Measurements from ENCODE around the gene ACTC1.

ACTC1 gene

DNA sequence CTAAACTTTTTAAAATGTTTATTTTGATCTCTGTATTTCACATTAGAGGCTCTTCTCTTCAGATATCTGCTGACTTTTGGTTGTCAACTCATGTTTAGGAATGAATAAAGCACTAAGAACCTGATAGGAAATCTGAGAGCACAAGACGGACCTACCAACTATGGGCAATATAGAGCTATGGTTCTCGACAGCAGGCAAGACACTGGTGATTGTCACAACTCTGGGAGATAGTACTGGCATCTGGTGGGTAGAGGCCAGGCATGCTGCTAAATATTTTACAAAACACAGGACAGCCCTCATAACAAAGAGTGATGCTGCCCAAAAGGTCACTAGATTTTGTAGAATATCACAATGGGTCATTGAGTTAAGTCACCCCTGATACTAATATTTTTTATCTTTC is 23.0 kb downstream of the ACTC1 start:
- Histone ChIP-seq H3K27ac (ENCODE audit: low read length) (no peak overlapping the region), H3K27me3 (ENCODE audit: low read depth, low read length) (peaks cover 39% of the 10 kb centered on the region; the same call in 1 of the 2 replicates), H4K20me1 (ENCODE audit: insufficient read depth, low read length) (no peaks in the 10 kb centered on the region), H3K4me2 (ENCODE audit: low read length) (no peak overlapping the region), H3K79me2 (ENCODE audit: low read length) (no peaks in the 10 kb centered on the region), H3K9me3 (ENCODE audit: insufficient read depth, low read length) (no peaks in the 10 kb centered on the region), H3K4me1 (ENCODE audit: low read length) (no peaks in the 10 kb centered on the region), H2AFZ (ENCODE audit: low read depth, low read length) (no peak overlapping the region), H3K4me3 (ENCODE audit: low read length) (no peak overlapping the region), H3K9ac (ENCODE audit: low read length) (no peak overlapping the region), H3K36me3 (replicated peaks; ENCODE audit: low read depth, low read length) (no peaks in the 10 kb centered on the region)
- TF ChIP-seq EZH2phosphoT487 (IDR thresholded peaks at IDR 0.05; ENCODE audit: low read depth): no peak
- TF ChIP-seq, protein P1, sequence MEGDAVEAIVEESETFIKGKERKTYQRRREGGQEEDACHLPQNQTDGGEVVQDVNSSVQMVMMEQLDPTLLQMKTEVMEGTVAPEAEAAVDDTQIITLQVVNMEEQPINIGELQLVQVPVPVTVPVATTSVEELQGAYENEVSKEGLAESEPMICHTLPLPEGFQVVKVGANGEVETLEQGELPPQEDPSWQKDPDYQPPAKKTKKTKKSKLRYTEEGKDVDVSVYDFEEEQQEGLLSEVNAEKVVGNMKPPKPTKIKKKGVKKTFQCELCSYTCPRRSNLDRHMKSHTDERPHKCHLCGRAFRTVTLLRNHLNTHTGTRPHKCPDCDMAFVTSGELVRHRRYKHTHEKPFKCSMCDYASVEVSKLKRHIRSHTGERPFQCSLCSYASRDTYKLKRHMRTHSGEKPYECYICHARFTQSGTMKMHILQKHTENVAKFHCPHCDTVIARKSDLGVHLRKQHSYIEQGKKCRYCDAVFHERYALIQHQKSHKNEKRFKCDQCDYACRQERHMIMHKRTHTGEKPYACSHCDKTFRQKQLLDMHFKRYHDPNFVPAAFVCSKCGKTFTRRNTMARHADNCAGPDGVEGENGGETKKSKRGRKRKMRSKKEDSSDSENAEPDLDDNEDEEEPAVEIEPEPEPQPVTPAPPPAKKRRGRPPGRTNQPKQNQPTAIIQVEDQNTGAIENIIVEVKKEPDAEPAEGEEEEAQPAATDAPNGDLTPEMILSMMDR (IDR thresholded peaks at IDR 0.05; ENCODE audit: low read depth, low read length): no peak

DNA sequence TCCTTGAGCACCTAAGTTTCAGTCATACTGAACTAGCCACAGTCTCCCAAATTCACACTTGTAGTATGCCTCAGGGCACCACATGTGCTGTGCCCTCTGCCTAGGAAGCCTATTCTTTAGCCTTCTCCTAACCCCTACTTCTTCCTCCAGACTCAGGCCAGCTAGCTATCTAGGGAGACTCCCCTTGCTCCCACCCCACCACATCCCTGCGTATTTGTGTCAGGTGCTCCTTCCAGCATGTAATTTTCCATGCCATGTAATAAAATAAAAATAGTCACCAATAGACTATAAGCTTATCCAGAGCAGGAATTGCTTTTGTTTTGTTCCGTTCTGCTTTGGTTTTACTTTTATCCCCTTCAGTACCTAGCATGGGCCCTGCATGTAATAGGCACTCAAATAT is 25.6 kb downstream of the ACTC1 start:
- Histone ChIP-seq H4K20me1 (ENCODE audit: insufficient read depth, low read length) (no peaks in the 10 kb centered on the region), H3K4me3 (ENCODE audit: low read length) (no peak overlapping the region), H3K79me2 (ENCODE audit: low read length) (no peaks in the 10 kb centered on the region), H3K27ac (ENCODE audit: low read length) (no peak overlapping the region), H3K9ac (ENCODE audit: low read length) (no peak overlapping the region), H3K4me1 (ENCODE audit: low read length) (no peaks in the 10 kb centered on the region), H3K9me3 (ENCODE audit: insufficient read depth, low read length) (no peaks in the 10 kb centered on the region), H3K4me2 (ENCODE audit: low read length) (no peak overlapping the region), H3K36me3 (replicated peaks; ENCODE audit: low read depth, low read length) (no peaks in the 10 kb centered on the region), H2AFZ (ENCODE audit: low read depth, low read length) (no peak overlapping the region), H3K27me3 (ENCODE audit: low read depth, low read length) (peaks cover 33% of the 10 kb centered on the region; the same call in 1 of the 2 replicates)
- TF ChIP-seq, protein P1 (IDR thresholded peaks at IDR 0.05; ENCODE audit: low read depth, low read length): no peak
- TF ChIP-seq EZH2phosphoT487 (IDR thresholded peaks at IDR 0.05; ENCODE audit: low read depth): no peak

DNA sequence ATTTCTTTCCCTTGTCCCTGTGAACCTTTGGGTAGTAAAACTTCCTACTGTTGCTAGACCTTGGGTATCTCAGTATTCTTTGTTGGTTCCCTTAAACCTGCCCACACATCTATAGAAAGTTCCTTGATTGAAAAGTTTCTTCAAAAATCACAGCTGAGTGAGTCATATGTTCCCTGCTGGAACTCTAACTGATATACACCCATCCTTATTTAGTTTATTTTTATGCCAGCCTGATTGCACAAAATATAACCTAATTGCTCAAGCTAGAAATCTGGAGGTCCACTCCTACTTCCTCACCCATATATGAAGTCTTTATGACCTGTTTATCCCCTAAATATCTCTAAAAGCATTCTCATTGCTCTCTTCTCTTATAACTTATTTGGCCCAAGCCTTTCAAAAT is 26.8 kb downstream of the ACTC1 start:
- Histone ChIP-seq H3K4me1 (ENCODE audit: low read length) (no peaks in the 10 kb centered on the region), H3K27me3 (ENCODE audit: low read depth, low read length) (peaks cover 29% of the 10 kb centered on the region; the same call in 1 of the 2 replicates), H3K36me3 (replicated peaks; ENCODE audit: low read depth, low read length) (no peaks in the 10 kb centered on the region), H3K27ac (ENCODE audit: low read length) (no peak overlapping the region), H3K9ac (ENCODE audit: low read length) (no peak overlapping the region), H3K79me2 (ENCODE audit: low read length) (no peaks in the 10 kb centered on the region), H3K4me3 (ENCODE audit: low read length) (no peak overlapping the region), H2AFZ (ENCODE audit: low read depth, low read length) (no peak overlapping the region), H4K20me1 (ENCODE audit: insufficient read depth, low read length) (no peaks in the 10 kb centered on the region), H3K9me3 (ENCODE audit: insufficient read depth, low read length) (no peaks in the 10 kb centered on the region), H3K4me2 (ENCODE audit: low read length) (no peak overlapping the region)
- TF ChIP-seq, protein P1 (IDR thresholded peaks at IDR 0.05; ENCODE audit: low read depth, low read length): no peak
- TF ChIP-seq EZH2phosphoT487 (IDR thresholded peaks at IDR 0.05; ENCODE audit: low read depth): no peak

DNA sequence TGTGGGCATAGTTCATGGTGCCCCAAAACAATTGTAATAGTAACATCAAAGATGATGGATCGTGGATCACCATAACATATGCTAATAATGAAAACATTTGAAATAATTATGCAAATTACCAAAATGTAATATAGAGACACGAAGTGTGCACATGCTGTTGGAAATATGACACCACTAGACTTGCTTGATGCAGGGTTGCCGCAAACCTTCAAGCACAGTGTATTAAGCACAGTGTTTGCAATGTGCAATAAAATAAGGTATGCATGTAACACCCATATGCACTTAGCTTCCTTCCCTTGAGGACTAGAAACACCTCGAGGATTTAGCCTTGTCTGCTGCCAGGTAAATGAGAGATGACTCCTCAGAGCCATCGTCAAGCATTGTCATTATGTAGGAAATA is 29.6 kb downstream of the ACTC1 start:
- no peaks in the 10 kb centered on the region for H3K4me1 ChIP-seq (ENCODE audit: low read length)
- no peak overlapping the region for H3K4me2 ChIP-seq (ENCODE audit: low read length)
- no peaks in the 10 kb centered on the region for H3K79me2 ChIP-seq (ENCODE audit: low read length)
- no peak overlapping the region for H2AFZ ChIP-seq (ENCODE audit: low read depth, low read length)
- no peaks in the 10 kb centered on the region for H3K9me3 ChIP-seq (ENCODE audit: insufficient read depth, low read length)
- H3K9ac ChIP-seq (ENCODE audit: low read length): no peak overlapping the region
- no peak overlapping the region for H3K27ac ChIP-seq (ENCODE audit: low read length)
- no peak overlapping the region for H3K4me3 ChIP-seq (ENCODE audit: low read length)
- H3K27me3 ChIP-seq (ENCODE audit: low read depth, low read length): peaks cover 20% of the 10 kb centered on the region; the same call in 1 of the 2 replicates
- H3K36me3 ChIP-seq (replicated peaks; ENCODE audit: low read depth, low read length): no peaks in the 10 kb centered on the region
- TF ChIP-seq, protein P1 (IDR thresholded peaks at IDR 0.05; ENCODE audit: low read depth, low read length): no peak
- TF ChIP-seq EZH2phosphoT487 (IDR thresholded peaks at IDR 0.05; ENCODE audit: low read depth): no peak
- no peaks in the 10 kb centered on the region for H4K20me1 ChIP-seq (ENCODE audit: insufficient read depth, low read length)
